Uterus (tissue), 2 donors: ENCODE results near the gene PAIP2B.

Experiments used
- CTCF ChIP-seq, 4 experiments: fragments of 200-600 bp in 2 of 4; fragments of 450-650 bp in 2 of 4; sonication (generic) in 2 of 4; IDR thresholded peaks; one replicate each; pipeline ENCODE4 v1.5.1; 2016 to 2019; ENCODE audit warnings: antibody characterized with exemption in 4 of 4, mild to moderate bottlenecking in 2 of 4, moderate library complexity in 1 of 4
- POLR2A ChIP-seq, 2 donors: fragments of 450-650 bp; IDR thresholded peaks; one replicate each; pipeline ENCODE4 v1.6.1; 2016; ENCODE audit warnings: antibody characterized with exemption in 2 of 2, mild to moderate bottlenecking in 1 of 2, moderate library complexity in 1 of 2

- no peak for TF ChIP-seq POLR2A (IDR thresholded peaks at IDR 0.05)
- TF ChIP-seq CTCF (IDR thresholded peaks at IDR 0.05): no peak
Measured at GRCh38 chr2:71190656-71191569, 36.0 kb downstream of the PAIP2B start.
